Upper lobe of left lung (tissue), 4 donors: Measurements from ENCODE around the gene PHTF2.

Experiments
- POLR2A ChIP-seq, 4 donors: fragments of 450-650 bp; IDR thresholded peaks; one replicate each; pipeline ENCODE4 v1.5.1; 2016 to 2017; ENCODE audit warnings: antibody characterized with exemption in 4 of 4, mild to moderate bottlenecking in 2 of 4
- POLR2AphosphoS5 ChIP-seq, 2 donors: sonication (generic); formaldehyde crosslinking; IDR thresholded peaks; one replicate each; pipeline ENCODE4 v1.5.1; 2017; ENCODE audit warnings: antibody characterized with exemption in 2 of 2
- TF ChIP-seq, protein P1 (sequence below), 6 experiments: fragments of 450-650 bp in 4 of 6; fragments of 200-600 bp in 2 of 6; sonication (generic) in 2 of 6; IDR thresholded peaks; one replicate each; pipeline ENCODE4 v1.5.1; 2016 to 2019; ENCODE audit warnings: antibody characterized with exemption in 6 of 6

DNA sequence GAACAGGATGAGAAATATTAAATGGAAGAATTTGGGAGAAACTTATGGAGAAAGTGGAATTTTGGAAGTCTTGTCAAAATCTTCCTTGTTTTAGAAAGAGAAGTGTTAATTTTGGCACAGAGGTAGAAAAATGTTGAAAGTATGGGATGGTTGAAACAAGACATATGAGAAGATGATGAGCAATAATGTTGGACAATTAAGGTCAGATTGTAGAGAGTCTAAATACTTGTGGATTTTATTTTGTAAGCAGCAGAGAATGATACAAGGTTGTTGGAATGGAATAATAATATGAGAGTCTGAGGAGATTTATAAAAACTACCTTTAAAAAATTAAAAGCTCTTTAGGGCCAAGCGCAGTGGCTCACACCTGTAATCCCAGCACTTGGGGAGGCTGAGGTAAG is 34.6 kb downstream of the PHTF2 start:
- TF ChIP-seq POLR2AphosphoS5 (IDR thresholded peaks at IDR 0.05) (no peak), POLR2A (IDR thresholded peaks at IDR 0.05) (no peak)
- TF ChIP-seq, protein P1, sequence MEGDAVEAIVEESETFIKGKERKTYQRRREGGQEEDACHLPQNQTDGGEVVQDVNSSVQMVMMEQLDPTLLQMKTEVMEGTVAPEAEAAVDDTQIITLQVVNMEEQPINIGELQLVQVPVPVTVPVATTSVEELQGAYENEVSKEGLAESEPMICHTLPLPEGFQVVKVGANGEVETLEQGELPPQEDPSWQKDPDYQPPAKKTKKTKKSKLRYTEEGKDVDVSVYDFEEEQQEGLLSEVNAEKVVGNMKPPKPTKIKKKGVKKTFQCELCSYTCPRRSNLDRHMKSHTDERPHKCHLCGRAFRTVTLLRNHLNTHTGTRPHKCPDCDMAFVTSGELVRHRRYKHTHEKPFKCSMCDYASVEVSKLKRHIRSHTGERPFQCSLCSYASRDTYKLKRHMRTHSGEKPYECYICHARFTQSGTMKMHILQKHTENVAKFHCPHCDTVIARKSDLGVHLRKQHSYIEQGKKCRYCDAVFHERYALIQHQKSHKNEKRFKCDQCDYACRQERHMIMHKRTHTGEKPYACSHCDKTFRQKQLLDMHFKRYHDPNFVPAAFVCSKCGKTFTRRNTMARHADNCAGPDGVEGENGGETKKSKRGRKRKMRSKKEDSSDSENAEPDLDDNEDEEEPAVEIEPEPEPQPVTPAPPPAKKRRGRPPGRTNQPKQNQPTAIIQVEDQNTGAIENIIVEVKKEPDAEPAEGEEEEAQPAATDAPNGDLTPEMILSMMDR (IDR thresholded peaks at IDR 0.05): no peak
